ENCODE results near the gene MDFIC2. TPM values are rescaled to one million over a fixed set of nuclear protein-coding genes. Genes with fewer than 3 reads are reported as not detected.

Gene MDFIC2
- total and polyA plus RNA-seq, 7 donors, result not detected

GRCh38 chr3:70180664-70181063 lies 131.8 kb downstream of the MDFIC2 start:
- intact Hi-C loops (cut with DNase I), result no loop called here
- no peak for DNase-seq
- Histone ChIP-seq H3K36me3 (no peaks in the 10 kb centered on the region), H3K9me3 (no peaks in the 10 kb centered on the region), H3K4me3 (no peak overlapping the region), H3K27ac (no peak overlapping the region), H3K4me1 (peaks cover 0 to 24% (median 16%) of the 10 kb centered on the region in 4 donors), H3K27me3 (no peaks in the 10 kb centered on the region)
- WGBS, 2 donors, result 83 to 93% methylated on average over 6 of the region's 6 CpGs
- no peak for TF ChIP-seq POLR2AphosphoS5 (IDR thresholded peaks at IDR 0.05)
- no peak for TF ChIP-seq EP300 (IDR thresholded peaks at IDR 0.05)
- no peak for TF ChIP-seq POLR2A (IDR thresholded peaks at IDR 0.05)
- no peak for TF ChIP-seq CTCF (IDR thresholded peaks at IDR 0.05)

- intact Hi-C loops (cut with DNase I), result no loop called here
- H3K9me3 ChIP-seq, result no peaks in the 10 kb centered on the region
- H3K27me3 ChIP-seq, result no peaks in the 10 kb centered on the region
- peaks cover 0 to 24% (median 16%) of the 10 kb centered on the region in 4 donors for H3K4me1 ChIP-seq
- no peaks in the 10 kb centered on the region for H3K36me3 ChIP-seq
- H3K4me3 ChIP-seq, result no peak overlapping the region
- H3K27ac ChIP-seq, result no peak overlapping the region
- WGBS, 2 donors, result 72 to 84% methylated on average over 3 of the region's 3 CpGs
- DNase-seq, result no peak
- no peak for TF ChIP-seq POLR2A (IDR thresholded peaks at IDR 0.05)
- no peak for TF ChIP-seq POLR2AphosphoS5 (IDR thresholded peaks at IDR 0.05)
- TF ChIP-seq EP300 (IDR thresholded peaks at IDR 0.05), result no peak
- no peak for TF ChIP-seq CTCF (IDR thresholded peaks at IDR 0.05)
Measured at GRCh38 chr3:70179111-70179510, 133.3 kb downstream of the MDFIC2 start.

- WGBS, 2 donors, result 81 to 85% methylated on average over 8 of the region's 8 CpGs
- H3K27ac ChIP-seq, result no peak overlapping the region
- no peak overlapping the region for H3K4me3 ChIP-seq
- intact Hi-C loops (cut with DNase I), result no loop called here
- no peaks in the 10 kb centered on the region for H3K9me3 ChIP-seq
- H3K27me3 ChIP-seq, result no peaks in the 10 kb centered on the region
- peaks cover 0 to 24% (median 12%) of the 10 kb centered on the region in 4 donors for H3K4me1 ChIP-seq
- TF ChIP-seq POLR2AphosphoS5 (IDR thresholded peaks at IDR 0.05), result no peak
- TF ChIP-seq CTCF (IDR thresholded peaks at IDR 0.05), result no peak
- no peak for TF ChIP-seq POLR2A (IDR thresholded peaks at IDR 0.05)
- no peak for TF ChIP-seq EP300 (IDR thresholded peaks at IDR 0.05)
- no peaks in the 10 kb centered on the region for H3K36me3 ChIP-seq
- no peak for DNase-seq
Measured at GRCh38 chr3:70177881-70178645, 134.4 kb downstream of the MDFIC2 start.

- Histone ChIP-seq H3K9me3 (no peaks in the 10 kb centered on the region), H3K4me1 (peaks cover 0 to 12% (median 2%) of the 10 kb centered on the region in 4 donors), H3K27me3 (no peaks in the 10 kb centered on the region), H3K36me3 (no peaks in the 10 kb centered on the region), H3K27ac (no peak overlapping the region), H3K4me3 (no peak overlapping the region)
- TF ChIP-seq EP300 (IDR thresholded peaks at IDR 0.05) (no peak), CTCF (IDR thresholded peaks at IDR 0.05) (no peak), POLR2AphosphoS5 (IDR thresholded peaks at IDR 0.05) (no peak), POLR2A (IDR thresholded peaks at IDR 0.05) (no peak)
- intact Hi-C loops (cut with DNase I), result no loop called here
- no peak for DNase-seq
- WGBS, 2 donors, result 59 to 79% methylated on average over 4 of the region's 4 CpGs
Measured at GRCh38 chr3:70176224-70176623, 136.2 kb downstream of the MDFIC2 start.
